HCT116 (cell line): ENCODE results near the gene TXLNG. TPM values are rescaled to one million over a fixed set of nuclear protein-coding genes. Genes with fewer than 3 reads are reported as not detected.

Experiments
- ATAC-seq: fragments of 200-7000 bp; cut with Tn5 transposase; 2 replicates; pipeline ENCODE4 v1.9.1; 2020; ENCODE audit warnings: mild to moderate bottlenecking, moderate library complexity
- BruUV-seq: library from RNA; stranded (reverse); fragments of 400-500 nt; replicated peaks from 2 replicates; lab custom pipeline; 2021; lab: Mats Ljungman, UMichigan
- CTCF ChIA-PET: fragments of 300-600 bp; sonication (Branson Sonifier 250); formaldehyde crosslinking; loops from one replicate; lab custom pipeline; 2021; ENCODE audit warnings: antibody characterized with exemption; lab: Charles Lee
- POLR2A ChIA-PET: fragments of 300-600, 350-600 bp; sonication (Branson Sonifier 250); formaldehyde crosslinking; loops from one replicate; lab custom pipeline; 2021; ENCODE audit warnings: antibody characterized with exemption; lab: Charles Lee
- RAD21 ChIA-PET, 2 experiments: fragments of 300-600 bp; sonication (Branson Sonifier 250); formaldehyde crosslinking; loops; one replicate each; lab custom pipeline; 2023; ENCODE audit warnings: low total read pairs in 2 of 2; ENCODE audit not compliant: uncharacterized antibody in 2 of 2, unreplicated experiment in 2 of 2, low non-redundant PET in 1 of 2; lab: Charles Lee
- DNase-seq: peaks from one replicate; pipeline ENCODE4 v3.0.0-alpha.2; 2010; ENCODE audit warnings: low read depth, low spot score
- H2AFZ ChIP-seq: fragments of 200-600 bp; shearing (Covaris generic), sonication (generic); 2 replicates; pipeline ENCODE4 v1.6.1; 2017; ENCODE audit warnings: low read depth, mixed run types, mixed read lengths, antibody characterized with exemption, low read length; ENCODE audit not compliant: poor library complexity, severe bottlenecking
- H3K27ac ChIP-seq: 2 replicates; pipeline ENCODE4 v1.5.1; 2012; ENCODE audit warnings: low read depth, low read length
- H3K27me3 ChIP-seq: fragments of 200-600 bp; sonication (generic); 2 replicates; pipeline ENCODE4 v1.6.1; 2016; ENCODE audit warnings: mixed run types, low read length, mixed read lengths; ENCODE audit not compliant: insufficient read depth
- H3K36me3 ChIP-seq, 2 experiments: fragments of 200-500 bp in 1 of 2; fragments of 200-600 bp in 1 of 2; sonication (Bioruptor generic) in 1 of 2; sonication (generic) in 1 of 2; 2 replicates each; pipeline versions ENCODE4 v1.5.1 to v1.6.1; 2014 to 2016; ENCODE audit warnings: low read length in 2 of 2, inconsistent platforms in 1 of 2, mixed read lengths in 1 of 2, mixed run types in 1 of 2; ENCODE audit not compliant: insufficient read depth in 2 of 2, control insufficient read depth in 1 of 2
- H3K4me1 ChIP-seq, 2 experiments: fragments of 200-600 bp in 1 of 2; sonication (generic) in 1 of 2; 2 replicates each; pipeline versions ENCODE4 v1.5.1 to v1.6.1; 2012 to 2017; ENCODE audit warnings: low read length in 2 of 2, inconsistent platforms in 1 of 2, mild to moderate bottlenecking in 1 of 2, mixed read lengths in 1 of 2, mixed run types in 1 of 2, moderate library complexity in 1 of 2; ENCODE audit not compliant: insufficient read depth in 2 of 2, control insufficient read depth in 1 of 2
- H3K4me2 ChIP-seq: fragments of 200-600 bp; sonication (generic); 2 replicates; pipeline ENCODE4 v1.6.1; 2017; ENCODE audit warnings: mixed run types, low read length, mixed read lengths
- H3K4me3 ChIP-seq, 2 experiments: fragments of 200-600 bp in 1 of 2; sonication (generic) in 1 of 2; replicated peaks in 1 of 2; 2 replicates each; pipeline ENCODE4 v1.5.1; 2011 to 2016; ENCODE audit warnings: low read length in 2 of 2, control low read depth in 1 of 2, low read depth in 1 of 2, mild to moderate bottlenecking in 1 of 2, mixed read lengths in 1 of 2, mixed run types in 1 of 2
- H3K79me2 ChIP-seq: fragments of 200-600 bp; sonication (generic); 2 replicates; pipeline ENCODE4 v1.6.1; 2017; ENCODE audit warnings: mild to moderate bottlenecking, mixed run types, low read length, moderate library complexity, mixed read lengths; ENCODE audit not compliant: insufficient read depth
- H3K9ac ChIP-seq: fragments of 200-600 bp; sonication (generic); 2 replicates; pipeline ENCODE4 v1.6.1; 2016; ENCODE audit warnings: low read length, mixed read lengths
- H3K9me2 ChIP-seq: fragments of 200-600 bp; sonication (generic), shearing (Covaris generic); 2 replicates; pipeline ENCODE4 v1.6.1; 2017; ENCODE audit warnings: mixed run types, mild to moderate bottlenecking, moderate library complexity; ENCODE audit not compliant: insufficient read depth
- H3K9me3 ChIP-seq, 2 experiments: fragments of 200-500 bp in 1 of 2; fragments of 200-600 bp in 1 of 2; sonication (Bioruptor generic) in 1 of 2; sonication (generic) in 1 of 2; 2 replicates each; pipeline ENCODE4 v1.6.1; 2014 to 2017; ENCODE audit warnings: low read length in 2 of 2, mixed read lengths in 2 of 2, inconsistent platforms in 1 of 2, low read depth in 1 of 2, mild to moderate bottlenecking in 1 of 2, mixed run types in 1 of 2, moderate library complexity in 1 of 2; ENCODE audit not compliant: control insufficient read depth in 1 of 2, insufficient read depth in 1 of 2
- H4K20me1 ChIP-seq: fragments of 200-600 bp; sonication (generic), shearing (Covaris generic); 2 replicates; pipeline ENCODE4 v1.6.1; 2017; ENCODE audit warnings: mixed run types, mild to moderate bottlenecking, moderate library complexity; ENCODE audit not compliant: insufficient read depth
- CEBPB ChIP-seq: IDR thresholded peaks from 2 replicates; pipeline ENCODE4 v1.6.1; 2012; ENCODE audit warnings: low read depth
- ELF1 ChIP-seq: IDR thresholded peaks from 2 replicates; pipeline ENCODE4 v1.6.1; 2012; ENCODE audit warnings: low read depth, borderline replicate concordance
- EZH2 ChIP-seq: fragments of 200-600 bp; sonication (generic); IDR thresholded peaks from 2 replicates; pipeline ENCODE4 v1.6.1; 2017; ENCODE audit warnings: antibody characterized with exemption, mixed run types
- EZH2phosphoT487 ChIP-seq: fragments of 200-600 bp; IDR thresholded peaks from 2 replicates; pipeline ENCODE4 v1.6.1; 2018; ENCODE audit warnings: antibody characterized with exemption, borderline replicate concordance
- FOSL1 ChIP-seq: IDR thresholded peaks from 2 replicates; pipeline ENCODE4 v1.6.1; 2012; ENCODE audit warnings: low read depth
- JUND ChIP-seq: IDR thresholded peaks from 2 replicates; pipeline ENCODE4 v1.6.1; 2012
- POLR2AphosphoS5 ChIP-seq: IDR thresholded peaks from 2 replicates; pipeline ENCODE4 v1.6.1; 2011; ENCODE audit warnings: mild to moderate bottlenecking, low read depth, low read length, moderate library complexity
- SIN3A ChIP-seq: IDR thresholded peaks from 2 replicates; pipeline ENCODE4 v1.6.1; 2012; ENCODE audit warnings: low read depth
- SP1 ChIP-seq: IDR thresholded peaks from 2 replicates; pipeline ENCODE4 v1.6.1; 2012; ENCODE audit warnings: low read depth
- SRF ChIP-seq: IDR thresholded peaks from 2 replicates; pipeline ENCODE4 v1.6.1; 2012; ENCODE audit warnings: low read depth
- TCF7L2 ChIP-seq: IDR thresholded peaks from 2 replicates; pipeline ENCODE4 v1.7.0; 2011; ENCODE audit warnings: borderline replicate concordance, inconsistent platforms; ENCODE audit not compliant: insufficient read depth, insufficient read length; ENCODE audit errors: extremely low read depth
- YY1 ChIP-seq: IDR thresholded peaks from 2 replicates; pipeline ENCODE4 v1.6.1; 2011; ENCODE audit warnings: low read length, low read depth, moderate library complexity, mild to moderate bottlenecking; ENCODE audit not compliant: insufficient replicate concordance; ENCODE audit errors: extremely low read depth
- ZFX ChIP-seq: fragments of 450-650 bp; IDR thresholded peaks from 2 replicates; pipeline ENCODE4 v1.6.1; 2017
- intact Hi-C: fragments of 100-400 bp; cut with micrococcal nuclease; formaldehyde crosslinking; loops from 2 replicates; pipeline ENCODE4 v1.10.0; 2022
- total RNA-seq: library from RNA; stranded (reverse); gene quantifications from one replicate; pipeline ENCODE4 v1.2.1, GENCODE V29; 2021; ENCODE audit not compliant: unreplicated experiment
- TF ChIP-seq, protein P1 (sequence below): IDR thresholded peaks from 2 replicates; pipeline ENCODE4 v1.6.1; 2011; ENCODE audit warnings: mild to moderate bottlenecking, low read length, moderate library complexity; ENCODE audit not compliant: insufficient replicate concordance; ENCODE audit errors: extremely low read depth
- TF ChIP-seq, protein P2 (sequence below): IDR thresholded peaks from 2 replicates; pipeline ENCODE4 v1.6.1; 2012
- TF ChIP-seq, protein P3 (sequence below): IDR thresholded peaks from 2 replicates; pipeline ENCODE4 v1.6.1; 2012
- TF ChIP-seq, protein P4 (sequence below), 3 experiments: fragments of 200-600 bp in 1 of 3; sonication (generic) in 1 of 3; IDR thresholded peaks in 2 of 3; conservative IDR thresholded peaks in 1 of 3; 2 replicates each; pipeline ENCODE4 v1.5.1; 2012 to 2017; ENCODE audit warnings: low read depth in 2 of 3, low read length in 2 of 3, antibody characterized with exemption in 1 of 3, borderline replicate concordance in 1 of 3, control low read depth in 1 of 3, mild to moderate bottlenecking in 1 of 3, mixed read lengths in 1 of 3, mixed run types in 1 of 3, moderate library complexity in 1 of 3; ENCODE audit not compliant: insufficient read depth in 1 of 3

The TXLNG gene
- total RNA-seq, 1 experiment from 2014 or later: 22.9 TPM

DNA sequence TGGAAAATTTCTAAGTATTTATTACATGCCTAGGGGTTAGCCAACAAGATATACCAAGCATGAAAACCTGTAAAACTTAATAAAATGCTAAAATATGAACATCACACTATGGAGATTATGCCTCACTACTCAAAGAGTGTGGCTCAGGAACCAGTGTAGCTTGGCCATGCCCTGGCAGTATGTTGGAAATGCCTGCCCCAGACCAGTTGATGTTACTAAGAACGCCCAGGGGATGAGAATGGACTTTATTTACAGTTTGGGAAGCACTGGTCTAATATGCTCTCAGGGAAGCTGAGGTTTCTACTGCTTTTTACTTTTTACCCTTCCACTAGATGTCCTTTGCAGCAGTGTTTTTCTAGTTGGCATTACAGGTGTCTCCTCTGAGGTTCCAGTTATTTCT, 23.7 kb upstream of the TXLNG start:
- Histone ChIP-seq H3K27ac (no peak overlapping the region), H2AFZ (no peak overlapping the region), H3K36me3 (peaks cover 0 to 6% of the 10 kb centered on the region in 2 experiments; a peak in 1 of 4 replicates), H3K9me2 (no peaks in the 10 kb centered on the region), H3K9ac (no peak overlapping the region), H3K79me2 (no peaks in the 10 kb centered on the region), H3K4me1 (no peaks in the 10 kb centered on the region), H3K4me3 (no peak overlapping the region), H4K20me1 (no peaks in the 10 kb centered on the region), H3K4me2 (no peak overlapping the region), H3K9me3 (no peaks in the 10 kb centered on the region), H3K27me3 (no peaks in the 10 kb centered on the region)
- ATAC-seq (no peak), DNase-seq (no peak)
- ChIA-PET RAD21 (no interaction called here), CTCF (no interaction called here), POLR2A (interaction anchor here (0.9 kb wide), 1 partner anchor 9 kb away, joined by 3 read pairs; no protein-coding TSS in a partner anchor)
- TF ChIP-seq, protein P1, sequence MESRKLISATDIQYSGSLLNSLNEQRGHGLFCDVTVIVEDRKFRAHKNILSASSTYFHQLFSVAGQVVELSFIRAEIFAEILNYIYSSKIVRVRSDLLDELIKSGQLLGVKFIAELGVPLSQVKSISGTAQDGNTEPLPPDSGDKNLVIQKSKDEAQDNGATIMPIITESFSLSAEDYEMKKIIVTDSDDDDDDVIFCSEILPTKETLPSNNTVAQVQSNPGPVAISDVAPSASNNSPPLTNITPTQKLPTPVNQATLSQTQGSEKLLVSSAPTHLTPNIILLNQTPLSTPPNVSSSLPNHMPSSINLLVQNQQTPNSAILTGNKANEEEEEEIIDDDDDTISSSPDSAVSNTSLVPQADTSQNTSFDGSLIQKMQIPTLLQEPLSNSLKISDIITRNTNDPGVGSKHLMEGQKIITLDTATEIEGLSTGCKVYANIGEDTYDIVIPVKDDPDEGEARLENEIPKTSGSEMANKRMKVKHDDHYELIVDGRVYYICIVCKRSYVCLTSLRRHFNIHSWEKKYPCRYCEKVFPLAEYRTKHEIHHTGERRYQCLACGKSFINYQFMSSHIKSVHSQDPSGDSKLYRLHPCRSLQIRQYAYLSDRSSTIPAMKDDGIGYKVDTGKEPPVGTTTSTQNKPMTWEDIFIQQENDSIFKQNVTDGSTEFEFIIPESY: no peak
- no peak for TF ChIP-seq EZH2
- BruUV-seq: no TSS peak
- intact Hi-C loops: no loop called here

DNA sequence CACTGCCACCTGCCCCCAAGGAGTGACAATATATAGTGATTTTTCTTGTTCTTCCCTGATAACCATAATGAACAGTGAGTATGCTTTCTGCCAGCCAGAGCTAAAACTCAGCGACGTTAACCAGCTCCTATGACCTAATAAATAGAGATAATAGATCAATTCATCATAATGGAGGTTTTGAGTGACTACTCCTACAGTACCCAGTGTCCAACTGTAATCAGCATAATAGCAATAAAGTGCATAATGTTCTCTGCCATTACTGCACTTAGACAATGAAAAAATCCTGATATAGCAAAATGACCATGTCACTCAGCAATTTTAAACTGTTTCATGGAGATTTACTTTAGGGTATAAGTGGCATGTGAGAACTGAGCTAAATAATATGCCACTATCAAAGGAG, 20.7 kb upstream of the TXLNG start:
- Histone ChIP-seq H3K9me3 (no peaks in the 10 kb centered on the region), H3K79me2 (no peaks in the 10 kb centered on the region), H3K9ac (no peak overlapping the region), H3K27me3 (no peaks in the 10 kb centered on the region), H3K9me2 (no peaks in the 10 kb centered on the region), H2AFZ (no peak overlapping the region), H3K4me2 (no peak overlapping the region), H3K4me1 (peaks cover 0 to under 1% of the 10 kb centered on the region in 2 experiments; a peak in 2 of 4 replicates), H3K4me3 (no peak overlapping the region), H3K36me3 (no peaks in the 10 kb centered on the region), H3K27ac (no peak overlapping the region), H4K20me1 (no peaks in the 10 kb centered on the region)
- no TSS peak for BruUV-seq
- POLR2A ChIA-PET: no interaction called here
- RAD21 ChIA-PET: no interaction called here
- ATAC-seq: no peak
- CTCF ChIA-PET: no interaction called here
- intact Hi-C loops: no loop called here
- TF ChIP-seq, protein P2, sequence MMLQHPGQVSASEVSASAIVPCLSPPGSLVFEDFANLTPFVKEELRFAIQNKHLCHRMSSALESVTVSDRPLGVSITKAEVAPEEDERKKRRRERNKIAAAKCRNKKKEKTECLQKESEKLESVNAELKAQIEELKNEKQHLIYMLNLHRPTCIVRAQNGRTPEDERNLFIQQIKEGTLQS: no peak
- TF ChIP-seq, protein P3, sequence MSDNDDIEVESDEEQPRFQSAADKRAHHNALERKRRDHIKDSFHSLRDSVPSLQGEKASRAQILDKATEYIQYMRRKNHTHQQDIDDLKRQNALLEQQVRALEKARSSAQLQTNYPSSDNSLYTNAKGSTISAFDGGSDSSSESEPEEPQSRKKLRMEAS: no peak
- no peak for TF ChIP-seq YY1
- no peak for TF ChIP-seq TCF7L2
- no peak for TF ChIP-seq JUND
- TF ChIP-seq, protein P4, sequence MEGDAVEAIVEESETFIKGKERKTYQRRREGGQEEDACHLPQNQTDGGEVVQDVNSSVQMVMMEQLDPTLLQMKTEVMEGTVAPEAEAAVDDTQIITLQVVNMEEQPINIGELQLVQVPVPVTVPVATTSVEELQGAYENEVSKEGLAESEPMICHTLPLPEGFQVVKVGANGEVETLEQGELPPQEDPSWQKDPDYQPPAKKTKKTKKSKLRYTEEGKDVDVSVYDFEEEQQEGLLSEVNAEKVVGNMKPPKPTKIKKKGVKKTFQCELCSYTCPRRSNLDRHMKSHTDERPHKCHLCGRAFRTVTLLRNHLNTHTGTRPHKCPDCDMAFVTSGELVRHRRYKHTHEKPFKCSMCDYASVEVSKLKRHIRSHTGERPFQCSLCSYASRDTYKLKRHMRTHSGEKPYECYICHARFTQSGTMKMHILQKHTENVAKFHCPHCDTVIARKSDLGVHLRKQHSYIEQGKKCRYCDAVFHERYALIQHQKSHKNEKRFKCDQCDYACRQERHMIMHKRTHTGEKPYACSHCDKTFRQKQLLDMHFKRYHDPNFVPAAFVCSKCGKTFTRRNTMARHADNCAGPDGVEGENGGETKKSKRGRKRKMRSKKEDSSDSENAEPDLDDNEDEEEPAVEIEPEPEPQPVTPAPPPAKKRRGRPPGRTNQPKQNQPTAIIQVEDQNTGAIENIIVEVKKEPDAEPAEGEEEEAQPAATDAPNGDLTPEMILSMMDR (IDR thresholded peaks at IDR 0.05 in 2 of 3, conservative IDR thresholded peaks at IDR 0.05 in 1 of 3; ENCODE audit: borderline replicate concordance in 1 of 3, insufficient read depth in 1 of 3, low read depth in 2 of 3, low read length in 2 of 3): no peak
- TF ChIP-seq SIN3A: no peak
- TF ChIP-seq SP1: no peak
- TF ChIP-seq FOSL1: no peak
- TF ChIP-seq POLR2AphosphoS5: no peak
- TF ChIP-seq EZH2phosphoT487: no peak
- TF ChIP-seq CEBPB: no peak
- TF ChIP-seq ZFX: no peak
- TF ChIP-seq ELF1: no peak
- TF ChIP-seq SRF: no peak
- TF ChIP-seq, all 23 proteins: peak for 0
- DNase-seq: no peak
